UCSD-AML1 (cell line): ENCODE data around the gene FCRLB.
"Not testable (repeated sequence)": the region's sequence is repeated elsewhere in the genome, so short reads cannot be mapped to it uniquely, and the experiment has no call there.

Experiments
- DNase-seq: peaks from one replicate; lab custom pipeline; 2025; ENCODE audit not compliant: unreplicated experiment; lab: John Stamatoyannopoulos, UW

The FCRLB gene

DNA sequence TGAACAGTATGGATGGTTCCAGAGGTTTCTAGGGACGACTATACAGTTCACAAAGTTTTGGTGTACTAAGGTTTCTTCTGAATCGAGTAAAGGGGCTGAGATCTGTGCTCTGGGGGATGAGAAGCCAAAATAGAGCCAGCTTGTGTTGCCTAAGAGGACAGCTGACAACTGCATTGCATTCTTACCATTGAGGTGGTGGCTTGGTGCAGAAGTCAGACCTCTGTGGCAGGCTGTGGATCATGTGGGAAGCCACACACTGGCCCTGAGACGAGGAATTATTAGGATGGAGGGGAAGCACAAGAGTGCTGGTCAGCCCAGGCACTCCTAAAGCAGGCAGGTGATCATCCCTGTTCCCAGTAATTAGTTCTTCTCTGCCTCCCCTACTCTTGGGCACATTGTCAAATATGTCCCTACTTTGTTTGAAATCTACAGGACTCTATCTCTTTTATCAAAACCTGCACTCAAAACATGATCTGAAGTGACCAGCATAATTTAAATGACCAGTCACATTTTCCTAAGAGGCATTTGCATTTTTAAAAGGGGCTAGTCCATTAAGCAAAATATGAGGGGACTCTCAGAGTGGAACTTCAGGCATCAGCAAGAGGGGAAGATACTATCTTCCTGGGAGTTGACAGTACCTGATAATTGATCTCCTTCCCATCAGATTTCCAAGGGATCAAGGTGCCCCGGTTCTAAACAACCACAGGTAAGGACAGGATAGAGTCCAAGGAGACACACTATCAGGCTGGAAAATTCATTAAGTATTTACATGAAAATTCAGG lies at the start of gene FCRLB:
FCRLB (plus strand) TSS at position 589 of the 782 bp plus-strand sequence. CDS start 1,129 bp downstream, outside the sequence.
- DNase-seq = no peak

DNA sequence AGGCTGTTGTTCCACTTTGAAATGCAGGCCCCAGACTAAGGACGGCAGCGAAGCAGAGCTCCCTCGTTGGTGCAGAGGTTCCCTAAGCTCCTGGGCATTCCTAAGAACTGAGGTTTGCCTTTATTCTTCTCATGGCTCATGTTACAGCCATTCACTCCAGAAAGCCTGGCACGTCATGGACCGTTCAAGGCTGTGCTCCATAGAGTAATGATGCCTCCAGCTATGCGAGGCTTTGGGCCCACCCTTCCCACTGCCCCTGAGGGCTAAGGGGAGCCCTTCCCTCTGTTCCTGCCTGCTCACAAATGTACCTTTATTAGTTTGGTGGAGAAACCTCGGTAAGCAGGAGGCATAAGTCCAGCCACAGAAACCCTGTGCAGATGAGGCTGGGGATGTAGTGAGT lies 47.9 kb upstream of the FCRLB start:
- DNase-seq = not testable (repeated sequence)

GRCh38 chr1:161674447-161674846 lies 46.9 kb upstream of the FCRLB start:
- not testable (repeated sequence) for DNase-seq

GRCh38 chr1:161674908-161675307 lies 46.4 kb upstream of the FCRLB start:
- not testable (repeated sequence) for DNase-seq

DNA sequence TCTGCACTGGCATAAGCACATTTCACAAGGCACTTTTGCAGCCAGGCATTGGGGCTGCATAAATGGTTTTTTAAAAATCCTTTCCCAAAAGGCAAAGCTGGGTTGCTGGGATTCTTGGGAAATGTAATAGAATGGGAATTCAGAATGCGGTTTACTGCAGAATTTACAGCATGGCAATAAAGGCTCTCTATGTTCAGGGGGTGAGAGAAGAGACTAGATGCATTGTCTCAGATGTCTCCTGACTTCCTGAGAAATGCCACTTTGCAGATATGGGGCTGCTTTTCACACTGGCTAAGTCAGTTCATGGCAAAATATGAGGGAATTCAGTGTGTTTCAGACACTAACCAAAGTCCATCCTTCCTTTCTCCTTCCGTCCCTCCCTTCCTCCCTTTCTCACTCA lies 44.9 kb upstream of the FCRLB start:
- no peak for DNase-seq

- no peak for DNase-seq
Measured at GRCh38 chr1:161676958-161677689, 44.2 kb upstream of the FCRLB start.

DNA sequence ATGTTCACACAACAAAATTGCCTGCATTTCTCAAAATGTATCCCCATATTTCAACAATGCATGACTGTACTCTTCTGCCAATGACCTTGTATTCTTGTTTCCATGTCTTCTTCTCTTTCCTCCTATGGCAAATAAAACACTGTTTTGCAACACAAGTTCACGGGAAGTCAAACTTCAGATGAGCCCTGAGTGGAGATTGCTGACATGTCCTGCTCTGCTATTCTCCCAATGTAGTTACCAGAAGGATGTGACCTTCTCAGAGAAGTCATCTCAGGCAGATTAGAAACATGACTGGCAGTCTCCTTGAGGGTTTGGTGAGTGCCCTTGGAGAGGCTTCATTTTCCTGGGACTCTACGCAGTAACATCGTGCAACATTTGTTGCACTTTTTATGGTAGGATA lies 42.8 kb upstream of the FCRLB start:
- DNase-seq = no peak

DNA sequence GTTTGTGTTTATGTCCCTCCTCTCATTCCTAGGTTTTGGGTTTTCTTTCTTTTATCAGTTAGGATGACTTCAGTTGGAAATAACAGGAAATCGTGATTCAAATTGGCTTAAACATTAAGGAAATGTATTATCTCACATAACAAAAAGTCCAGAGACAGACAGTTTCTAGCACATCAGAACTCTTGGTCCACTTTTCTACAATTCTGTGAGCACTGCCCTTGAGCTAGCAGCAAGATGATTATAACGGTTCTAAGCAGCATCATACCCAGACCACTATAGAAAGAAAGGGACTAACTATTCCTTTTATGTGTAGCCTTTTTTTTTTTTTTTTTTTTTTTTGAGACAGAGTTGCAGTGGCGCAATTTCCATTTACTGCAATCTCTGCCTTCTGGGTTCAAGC lies 39.5 kb upstream of the FCRLB start:
- no peak for DNase-seq

GRCh38 chr1:161688946-161689345 lies 32.4 kb upstream of the FCRLB start:
- DNase-seq = no peak

DNA sequence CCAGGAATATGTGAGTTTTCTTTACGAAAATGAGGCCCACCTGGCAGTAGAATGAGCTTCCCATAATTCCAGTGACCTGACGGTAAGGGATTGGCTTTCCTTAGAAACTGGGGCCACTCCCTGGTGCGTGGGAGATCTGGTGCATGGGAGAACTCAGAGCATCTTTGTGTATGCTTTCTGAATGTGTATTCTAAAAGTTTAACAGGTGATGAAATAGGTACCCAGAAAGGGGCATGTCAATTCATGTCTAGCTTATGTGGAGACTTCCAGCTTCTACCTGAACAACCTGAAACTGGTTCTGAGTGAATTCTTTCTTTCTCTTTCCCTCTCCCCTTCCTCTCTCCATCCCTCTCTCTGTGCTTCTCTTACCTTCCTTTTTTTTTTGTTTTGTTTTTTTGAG lies 29.5 kb upstream of the FCRLB start:
- DNase-seq = no peak

- DNase-seq = not testable (repeated sequence)
Measured at GRCh38 chr1:161693020-161693712, 28.2 kb upstream of the FCRLB start.

- not testable (repeated sequence) for DNase-seq
Measured at GRCh38 chr1:161698302-161698701, 23.0 kb upstream of the FCRLB start.

DNA sequence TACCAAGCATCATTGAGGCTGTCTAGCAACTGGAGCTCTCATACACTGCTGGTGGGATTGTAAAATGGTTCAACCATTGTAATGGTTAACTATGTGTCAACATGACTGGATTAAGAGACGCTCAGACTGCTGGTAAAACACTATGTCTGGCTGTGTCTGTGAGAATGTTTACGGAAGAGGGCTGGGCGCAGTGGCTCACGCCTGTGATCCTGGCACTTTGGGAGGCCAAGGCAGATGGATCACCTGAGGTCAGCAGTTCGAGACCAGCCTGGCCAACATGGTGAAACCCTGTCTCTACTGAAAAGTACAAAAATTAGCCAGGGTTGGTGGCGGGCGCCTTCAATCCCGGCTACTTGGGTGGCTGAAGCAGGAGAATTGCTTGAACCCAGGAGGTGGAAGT lies 19.1 kb upstream of the FCRLB start:
- DNase-seq = no peak

- DNase-seq = no peak
Measured at GRCh38 chr1:161705537-161705936, 15.8 kb upstream of the FCRLB start.

- no peak for DNase-seq
Measured at GRCh38 chr1:161706113-161706481, 15.2 kb upstream of the FCRLB start.

GRCh38 chr1:161706482-161707347 lies 14.6 kb upstream of the FCRLB start, which contains the start of gene FCRLA:
TSS of gene FCRLA (plus strand) at chr1:161707229. CDS start at chr1:161707265, 36 bp downstream.
- DNase-seq = no peak

DNA sequence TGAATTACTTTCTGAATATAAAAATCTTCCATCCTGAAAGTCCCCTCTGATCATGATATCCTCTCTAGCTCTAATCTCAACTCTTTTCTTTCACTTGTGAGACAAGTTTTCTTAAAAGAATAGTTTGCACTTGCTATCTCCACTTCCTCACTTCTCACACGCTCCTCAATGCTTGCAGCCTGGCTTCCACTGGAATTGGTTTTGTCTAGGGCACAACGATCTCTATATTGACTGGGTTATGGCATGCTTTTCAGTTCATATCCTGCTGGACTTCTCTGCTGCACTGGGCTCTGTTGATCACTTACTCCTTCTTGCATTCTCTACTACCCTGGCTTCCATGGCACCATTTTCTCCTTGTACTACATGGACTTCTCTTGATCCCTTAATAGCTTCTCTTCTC lies 13.8 kb upstream of the FCRLB start:
- DNase-seq = no peak

DNA sequence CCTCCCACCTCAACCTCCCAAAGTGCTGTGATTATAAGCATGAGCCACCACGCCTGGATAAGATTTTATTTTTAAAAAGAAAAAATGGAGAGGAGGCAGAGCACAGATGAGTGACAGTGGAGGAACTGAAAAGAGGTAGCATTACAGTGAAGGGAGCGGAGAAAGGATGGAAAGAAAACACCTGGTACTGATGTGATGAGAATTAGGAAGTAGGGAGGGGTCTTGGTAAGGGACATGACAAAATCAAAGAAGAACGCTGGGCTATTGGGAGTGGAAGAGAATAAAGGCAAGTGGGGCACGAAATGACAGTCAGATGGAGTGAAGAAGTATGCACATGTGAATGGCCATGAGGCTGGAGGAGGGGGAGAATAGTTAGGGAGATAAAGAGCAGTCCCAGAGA lies 12.0 kb upstream of the FCRLB start:
- DNase-seq = no peak

- DNase-seq = no peak
Measured at GRCh38 chr1:161710560-161710959, 10.8 kb upstream of the FCRLB start.

GRCh38 chr1:161718559-161719324 lies 2.6 kb upstream of the FCRLB start:
- no peak for DNase-seq
